ENCODE measurements around the gene SLC25A3. TPM values are rescaled to one million over a fixed set of nuclear protein-coding genes. Genes with fewer than 3 reads are reported as not detected.
A peak's percentile ranks its signal among the peaks of the same experiment; 100 is the strongest.

Gene SLC25A3
- total RNA-seq, 1 donor from 2014 or later, result 677 TPM

DNA sequence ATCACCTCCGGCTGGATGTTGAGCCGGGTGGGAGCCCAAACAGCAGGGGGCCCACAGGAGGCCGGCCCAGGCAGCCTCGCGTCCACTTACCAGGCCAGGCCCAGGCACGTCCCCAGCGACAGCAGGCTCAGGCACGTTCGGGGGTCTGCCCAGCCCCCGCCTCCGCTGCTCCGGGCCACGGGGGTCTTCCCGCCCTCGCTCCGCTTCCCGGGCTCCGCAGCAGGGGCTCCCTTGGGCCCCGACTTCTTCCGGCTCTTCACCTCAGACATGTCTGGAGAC, 50.9 kb downstream of the SLC25A3 start:
- H3K4me3 Mint-ChIP-seq, result peak overlapping the region; percentile 97
- peak; percentile 79 for DNase-seq (ENCODE audit: extremely low spot score, unreplicated experiment)
- H3K27me3 Mint-ChIP-seq, result no peaks in the 10 kb centered on the region
- H3K4me1 Mint-ChIP-seq (ENCODE audit: unreplicated experiment), result peaks cover 6% of the 10 kb centered on the region
- TF ChIP-seq, protein P1, sequence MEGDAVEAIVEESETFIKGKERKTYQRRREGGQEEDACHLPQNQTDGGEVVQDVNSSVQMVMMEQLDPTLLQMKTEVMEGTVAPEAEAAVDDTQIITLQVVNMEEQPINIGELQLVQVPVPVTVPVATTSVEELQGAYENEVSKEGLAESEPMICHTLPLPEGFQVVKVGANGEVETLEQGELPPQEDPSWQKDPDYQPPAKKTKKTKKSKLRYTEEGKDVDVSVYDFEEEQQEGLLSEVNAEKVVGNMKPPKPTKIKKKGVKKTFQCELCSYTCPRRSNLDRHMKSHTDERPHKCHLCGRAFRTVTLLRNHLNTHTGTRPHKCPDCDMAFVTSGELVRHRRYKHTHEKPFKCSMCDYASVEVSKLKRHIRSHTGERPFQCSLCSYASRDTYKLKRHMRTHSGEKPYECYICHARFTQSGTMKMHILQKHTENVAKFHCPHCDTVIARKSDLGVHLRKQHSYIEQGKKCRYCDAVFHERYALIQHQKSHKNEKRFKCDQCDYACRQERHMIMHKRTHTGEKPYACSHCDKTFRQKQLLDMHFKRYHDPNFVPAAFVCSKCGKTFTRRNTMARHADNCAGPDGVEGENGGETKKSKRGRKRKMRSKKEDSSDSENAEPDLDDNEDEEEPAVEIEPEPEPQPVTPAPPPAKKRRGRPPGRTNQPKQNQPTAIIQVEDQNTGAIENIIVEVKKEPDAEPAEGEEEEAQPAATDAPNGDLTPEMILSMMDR (conservative IDR thresholded peaks at IDR 0.05), result peak; percentile 43
- peak overlapping the region; percentile 93 for H3K27ac Mint-ChIP-seq
- H3K36me3 Mint-ChIP-seq, result peaks cover 3% of the 10 kb centered on the region
- H3K9me3 Mint-ChIP-seq, result no peaks in the 10 kb centered on the region

DNA sequence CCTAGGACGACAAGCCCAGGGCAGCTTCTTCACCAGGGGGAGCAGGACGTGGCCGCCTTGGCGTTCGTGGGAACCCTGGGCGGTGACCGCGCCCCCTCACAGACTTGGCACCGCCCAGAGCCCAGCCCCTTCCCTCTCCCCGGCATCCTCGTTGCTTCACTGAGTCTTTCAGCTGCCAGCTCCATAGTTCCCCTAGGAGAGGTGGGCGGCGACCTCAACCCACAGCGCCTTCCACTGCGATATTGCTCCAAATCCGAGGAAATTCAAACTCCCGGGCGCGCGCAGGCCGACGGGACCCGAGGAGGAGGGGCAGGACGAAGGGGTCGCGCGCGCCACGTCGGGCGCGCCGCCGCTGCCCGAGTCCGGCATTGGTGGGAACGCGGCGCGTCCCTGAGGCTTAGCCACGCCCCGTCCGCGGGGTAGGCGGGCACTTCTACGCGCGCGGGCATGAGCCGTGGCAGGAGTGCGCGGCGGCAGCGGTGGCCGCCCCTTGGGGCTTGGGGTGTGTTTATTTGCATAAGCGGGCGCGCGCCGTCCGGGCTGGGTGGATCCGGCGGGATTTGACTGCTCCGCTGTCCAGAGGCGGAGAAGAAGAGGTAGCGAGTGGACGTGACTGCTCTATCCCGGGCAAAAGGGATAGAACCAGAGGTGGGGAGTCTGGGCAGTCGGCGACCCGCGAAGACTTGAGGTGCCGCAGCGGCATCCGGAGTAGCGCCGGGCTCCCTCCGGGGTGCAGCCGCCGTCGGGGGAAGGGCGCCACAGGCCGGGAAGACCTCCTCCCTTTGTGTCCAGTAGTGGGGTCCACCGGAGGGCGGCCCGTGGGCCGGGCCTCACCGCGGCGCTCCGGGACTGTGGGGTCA, 51.5 kb downstream of the SLC25A3 start, which contains the start of the genes APAF1 and IKBIP:
TSS of gene APAF1 (plus strand) at position 579 of the 860 bp plus-strand sequence. CDS start 3,070 bp downstream, outside the sequence.
TSS of gene IKBIP (minus strand) at position 77 of the 860 bp plus-strand sequence. CDS start 87 bp downstream, outside the sequence.
- Mint-ChIP-seq H3K27ac (peak within 1 kb of the TSS; percentile 93), H3K27me3 (no peaks in the 10 kb centered on the region), H3K4me1 (ENCODE audit: unreplicated experiment) (peaks cover 6% of the 10 kb centered on the region), H3K4me3 (peak within 1 kb of the TSS; percentile 97), H3K9me3 (no peaks in the 10 kb centered on the region), H3K36me3 (peaks cover 8% of the 10 kb centered on the region)
- TF ChIP-seq, protein P1 (conservative IDR thresholded peaks at IDR 0.05), result no peak
- peak; percentile 98 for DNase-seq (ENCODE audit: extremely low spot score, unreplicated experiment)

DNA sequence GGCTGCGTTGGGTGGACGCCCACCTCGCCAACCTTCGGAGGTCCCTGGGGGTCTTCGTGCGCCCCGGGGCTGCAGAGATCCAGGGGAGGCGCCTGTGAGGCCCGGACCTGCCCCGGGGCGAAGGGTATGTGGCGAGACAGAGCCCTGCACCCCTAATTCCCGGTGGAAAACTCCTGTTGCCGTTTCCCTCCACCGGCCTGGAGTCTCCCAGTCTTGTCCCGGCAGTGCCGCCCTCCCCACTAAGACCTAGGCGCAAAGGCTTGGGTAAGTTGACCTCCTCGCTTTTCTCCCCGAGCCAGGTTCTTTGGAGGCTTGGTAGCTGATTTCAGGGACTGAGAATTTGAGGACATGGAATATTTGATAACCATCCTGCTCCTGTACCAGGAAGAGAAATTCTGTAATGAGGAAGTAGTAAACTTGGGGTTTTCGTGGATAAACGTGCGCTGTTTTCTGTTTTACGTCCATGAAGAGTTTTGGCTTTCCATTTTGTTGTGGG, 52.1 kb downstream of the SLC25A3 start:
- Mint-ChIP-seq H3K9me3 (no peaks in the 10 kb centered on the region), H3K4me1 (ENCODE audit: unreplicated experiment) (peaks cover 6% of the 10 kb centered on the region), H3K4me3 (peak overlapping the region; percentile 96), H3K27me3 (no peaks in the 10 kb centered on the region), H3K27ac (peak overlapping the region; percentile 78), H3K36me3 (peaks cover 8% of the 10 kb centered on the region)
- TF ChIP-seq, protein P1 (conservative IDR thresholded peaks at IDR 0.05), result no peak
- no peak for DNase-seq (ENCODE audit: extremely low spot score, unreplicated experiment)

DNA sequence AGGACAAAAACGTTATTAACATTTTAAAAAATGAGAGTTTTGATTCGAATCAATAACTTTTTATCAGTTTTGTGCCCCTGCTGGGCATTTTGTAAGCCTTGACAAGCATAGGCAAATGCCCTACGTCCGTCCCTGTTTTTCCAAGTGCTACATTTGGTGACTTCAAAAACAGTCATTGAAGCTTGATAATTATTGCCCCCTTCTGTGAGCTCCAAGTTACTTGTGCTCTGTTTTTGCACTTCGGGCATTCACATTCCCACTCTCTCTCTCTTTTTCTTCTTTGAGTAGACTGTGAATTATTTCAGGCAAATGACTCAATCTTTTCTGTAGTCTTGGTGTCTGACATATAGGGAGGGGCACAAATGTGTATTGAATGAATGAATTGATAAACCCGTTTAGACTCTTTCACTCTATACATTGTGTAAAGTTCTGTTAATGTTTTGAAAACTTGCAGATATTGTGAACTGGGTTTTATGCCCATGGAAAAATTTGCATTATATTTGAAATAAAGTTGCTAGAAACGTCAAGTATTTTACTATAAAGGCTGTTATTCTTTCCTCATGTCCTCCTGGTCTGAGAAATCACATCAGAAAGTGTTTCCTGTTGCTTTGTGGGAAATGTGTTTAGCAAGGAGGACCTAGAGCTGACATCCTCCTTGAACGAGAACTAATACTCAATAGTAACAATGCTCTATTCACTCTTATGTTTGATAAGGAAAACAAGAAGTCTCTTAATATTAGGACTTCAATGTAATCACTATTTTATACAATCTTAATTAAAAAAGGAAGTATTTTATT, 53.0 kb downstream of the SLC25A3 start:
- H3K36me3 Mint-ChIP-seq, result peaks cover 14% of the 10 kb centered on the region

DNA sequence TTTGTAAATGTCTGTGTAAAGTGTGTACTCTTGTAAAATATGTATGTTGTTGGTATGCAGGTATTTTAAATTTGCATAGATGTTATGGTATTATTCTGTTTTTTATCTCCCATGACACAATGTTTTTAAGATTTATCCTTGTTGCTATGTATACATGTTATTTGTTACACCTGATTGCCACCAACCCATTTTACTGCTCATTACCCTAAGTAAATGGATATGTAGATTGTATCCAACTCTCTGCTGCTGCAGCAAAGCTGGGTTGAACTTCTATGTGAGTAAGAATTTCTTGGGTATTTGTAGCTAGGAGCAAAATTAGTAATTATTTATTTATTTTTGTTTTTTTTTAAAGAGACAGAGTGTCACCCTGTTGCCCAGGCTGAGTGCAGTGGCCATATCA, 57.8 kb downstream of the SLC25A3 start:
- Mint-ChIP-seq H3K4me1 (ENCODE audit: unreplicated experiment) (peaks cover 9% of the 10 kb centered on the region), H3K27ac (no peak overlapping the region), H3K36me3 (peaks cover 22% of the 10 kb centered on the region), H3K9me3 (no peaks in the 10 kb centered on the region), H3K27me3 (no peaks in the 10 kb centered on the region), H3K4me3 (no peak overlapping the region)
- no peak for DNase-seq (ENCODE audit: extremely low spot score, unreplicated experiment)
- TF ChIP-seq, protein P1 (conservative IDR thresholded peaks at IDR 0.05), result no peak

More for the DNA sequence above, 53.0 kb downstream of the SLC25A3 start:
- Mint-ChIP-seq H3K27me3 (no peaks in the 10 kb centered on the region), H3K27ac (peak overlapping the region; percentile 62), H3K4me1 (ENCODE audit: unreplicated experiment) (peaks cover 6% of the 10 kb centered on the region), H3K4me3 (peak overlapping the region; percentile 96), H3K9me3 (no peaks in the 10 kb centered on the region)
- no peak for DNase-seq (ENCODE audit: extremely low spot score, unreplicated experiment)
- TF ChIP-seq, protein P1 (conservative IDR thresholded peaks at IDR 0.05), result peak; percentile 61
